A549 treated with DMSO at 1 μM for 4 hours (cell line): Measurements from ENCODE around the gene MARCHF2. TPM values are rescaled to one million over a fixed set of nuclear protein-coding genes. Genes with fewer than 3 reads are reported as not detected.

Experiments
- total RNA-seq: library from RNA; stranded (reverse); fragments of 200-300 nt; extraction: Qiagen RNA extraction; gene quantifications from 5 replicates; pipeline ENCODE4 v1.2.3, GENCODE V29; 2022; ENCODE audit warnings: low read depth

The MARCHF2 gene, protein sequence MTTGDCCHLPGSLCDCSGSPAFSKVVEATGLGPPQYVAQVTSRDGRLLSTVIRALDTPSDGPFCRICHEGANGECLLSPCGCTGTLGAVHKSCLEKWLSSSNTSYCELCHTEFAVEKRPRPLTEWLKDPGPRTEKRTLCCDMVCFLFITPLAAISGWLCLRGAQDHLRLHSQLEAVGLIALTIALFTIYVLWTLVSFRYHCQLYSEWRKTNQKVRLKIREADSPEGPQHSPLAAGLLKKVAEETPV
- total RNA-seq, result 13.2 to 17.9 TPM (median 16.4 TPM) in 5 replicates

GRCh38 chr19:8412783-8413628, at the start of gene MARCHF2:
TSS of gene MARCHF2 (plus strand) at chr19:8413305. CDS start at chr19:8421841, 8,536 bp downstream.

DNA sequence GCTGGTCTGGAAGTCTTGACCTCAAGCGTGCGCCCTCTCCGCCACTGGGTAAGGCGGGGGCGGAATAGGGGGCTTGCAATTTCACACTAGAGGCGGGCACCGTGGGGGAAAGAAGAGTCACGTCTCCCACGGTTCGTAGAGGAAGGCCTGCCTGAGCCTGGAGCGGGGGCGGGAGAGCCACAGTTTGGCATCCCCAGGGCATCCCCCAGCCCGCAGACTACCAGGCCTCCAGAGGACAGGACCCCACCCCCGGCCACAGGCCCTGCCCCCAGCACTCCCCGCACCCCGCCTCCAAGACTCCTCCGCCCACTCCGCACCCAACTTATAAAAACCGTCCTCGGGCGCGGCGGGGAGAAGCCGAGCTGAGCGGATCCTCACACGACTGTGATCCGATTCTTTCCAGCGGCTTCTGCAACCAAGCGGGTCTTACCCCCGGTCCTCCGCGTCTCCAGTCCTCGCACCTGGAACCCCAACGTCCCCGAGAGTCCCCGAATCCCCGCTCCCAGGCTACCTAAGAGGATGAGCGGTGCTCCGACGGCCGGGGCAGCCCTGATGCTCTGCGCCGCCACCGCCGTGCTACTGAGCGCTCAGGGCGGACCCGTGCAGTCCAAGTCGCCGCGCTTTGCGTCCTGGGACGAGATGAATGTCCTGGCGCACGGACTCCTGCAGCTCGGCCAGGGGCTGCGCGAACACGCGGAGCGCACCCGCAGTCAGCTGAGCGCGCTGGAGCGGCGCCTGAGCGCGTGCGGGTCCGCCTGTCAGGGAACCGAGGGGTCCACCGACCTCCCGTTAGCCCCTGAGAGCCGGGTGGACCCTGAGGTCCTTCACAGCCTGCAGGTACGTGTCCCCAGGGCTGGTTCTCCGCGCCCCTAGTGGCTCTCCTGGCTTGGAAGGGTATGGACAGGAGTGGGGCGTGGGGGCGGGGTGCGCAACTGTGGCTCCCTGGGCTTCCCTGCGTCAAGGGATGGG, 49.0 kb upstream of the MARCHF2 start, which contains the start of gene ANGPTL4:
TSS of gene ANGPTL4 (plus strand) at position 353 of the 969 bp plus-strand sequence. CDS start at position 520, 167 bp downstream.

DNA sequence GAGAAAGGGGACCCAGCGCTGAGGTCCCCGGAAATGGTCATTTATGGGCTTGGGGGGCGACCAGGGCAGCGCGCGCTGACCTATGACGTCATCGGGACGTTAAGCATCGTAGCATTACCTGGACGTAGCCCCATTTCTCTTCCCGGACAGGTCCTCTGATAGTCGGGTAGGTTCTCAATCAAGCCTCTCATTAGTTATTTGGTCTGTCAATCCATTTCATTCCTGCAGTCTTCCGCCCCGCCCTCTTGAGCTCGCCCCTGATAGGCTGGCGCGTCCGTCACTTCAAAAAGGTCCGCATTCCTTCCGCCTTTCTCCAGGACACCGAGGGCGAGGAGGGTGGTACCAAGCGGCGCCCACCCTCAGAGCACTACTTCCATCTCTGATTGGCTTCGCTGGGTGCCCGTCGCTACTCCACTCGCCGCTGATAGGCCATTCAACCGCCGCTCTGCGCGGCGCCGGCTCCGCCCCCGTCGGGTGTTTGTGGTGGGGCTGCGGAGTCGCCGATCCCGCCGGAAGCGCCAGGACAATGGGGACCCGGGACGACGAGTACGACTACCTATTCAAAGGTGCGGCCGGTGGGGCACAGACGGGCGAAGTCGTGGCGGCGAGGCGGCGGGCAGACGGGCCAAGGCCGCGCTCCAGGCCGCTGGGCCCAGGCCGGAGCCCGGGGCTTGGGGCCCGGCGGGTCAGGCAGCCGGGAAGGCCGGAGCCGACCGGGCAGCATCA, 23.1 kb upstream of the MARCHF2 start, which contains the start of gene RAB11B:
TSS of gene RAB11B (plus strand) at position 470 of the 726 bp plus-strand sequence. CDS start at position 527, 57 bp downstream.

GRCh38 chr19:8444677-8445487, 31.8 kb downstream of the MARCHF2 start, which contains the start of gene HNRNPM:
TSS of gene HNRNPM (plus strand) at chr19:8444975. CDS start at chr19:8444999, 24 bp downstream.

Other genes with a start within 250 kb of the MARCHF2 start
- 2.7 to 3.9 TPM (median 3.5 TPM) in 5 replicates for gene CERS4, start 203.9 kb upstream of the MARCHF2 start, total RNA-seq
- gene CD320, start 104.9 kb upstream of the MARCHF2 start, total RNA-seq, result 64.1 to 101 TPM (median 91.3 TPM) in 5 replicates
- 67.6 to 88.6 TPM (median 85.0 TPM) in 5 replicates for gene NDUFA7, start 91.9 kb upstream of the MARCHF2 start, total RNA-seq
- 406 to 906 TPM (median 811 TPM) in 5 replicates for gene RPS28, start 91.8 kb upstream of the MARCHF2 start, total RNA-seq
- gene KANK3, start 70.0 kb upstream of the MARCHF2 start, total RNA-seq, result 2.7 to 4.5 TPM (median 3.2 TPM) in 5 replicates
- gene ANGPTL4, start 49.1 kb upstream of the MARCHF2 start, total RNA-seq, result 41.1 to 55.3 TPM (median 50.4 TPM) in 5 replicates
- gene RAB11B, start 22.9 kb upstream of the MARCHF2 start, total RNA-seq, result 74.0 to 98.5 TPM (median 81.5 TPM) in 5 replicates
- 231 to 250 TPM (median 235 TPM) in 5 replicates for gene HNRNPM, start 31.7 kb downstream of the MARCHF2 start, total RNA-seq
- gene PRAM1, start 89.3 kb downstream of the MARCHF2 start, total RNA-seq, result 0.13 to 0.24 TPM (median 0.14 TPM) in 4 of 5 replicates, not detected in the other
- gene ZNF414, start 100.9 kb downstream of the MARCHF2 start, total RNA-seq, result 14.1 to 21.3 TPM (median 18.4 TPM) in 5 replicates
- gene MYO1F, start 164.1 kb downstream of the MARCHF2 start, total RNA-seq, result 0.22 to 0.35 TPM (median 0.28 TPM) in 5 replicates
- gene ADAMTS10, start 197.4 kb downstream of the MARCHF2 start, total RNA-seq, result 13.7 to 19.0 TPM (median 17.6 TPM) in 5 replicates
- not detected in 5 replicates for gene NFILZ, start 217.3 kb downstream of the MARCHF2 start, total RNA-seq